ENCODE results near the gene BICRAL.

DNA sequence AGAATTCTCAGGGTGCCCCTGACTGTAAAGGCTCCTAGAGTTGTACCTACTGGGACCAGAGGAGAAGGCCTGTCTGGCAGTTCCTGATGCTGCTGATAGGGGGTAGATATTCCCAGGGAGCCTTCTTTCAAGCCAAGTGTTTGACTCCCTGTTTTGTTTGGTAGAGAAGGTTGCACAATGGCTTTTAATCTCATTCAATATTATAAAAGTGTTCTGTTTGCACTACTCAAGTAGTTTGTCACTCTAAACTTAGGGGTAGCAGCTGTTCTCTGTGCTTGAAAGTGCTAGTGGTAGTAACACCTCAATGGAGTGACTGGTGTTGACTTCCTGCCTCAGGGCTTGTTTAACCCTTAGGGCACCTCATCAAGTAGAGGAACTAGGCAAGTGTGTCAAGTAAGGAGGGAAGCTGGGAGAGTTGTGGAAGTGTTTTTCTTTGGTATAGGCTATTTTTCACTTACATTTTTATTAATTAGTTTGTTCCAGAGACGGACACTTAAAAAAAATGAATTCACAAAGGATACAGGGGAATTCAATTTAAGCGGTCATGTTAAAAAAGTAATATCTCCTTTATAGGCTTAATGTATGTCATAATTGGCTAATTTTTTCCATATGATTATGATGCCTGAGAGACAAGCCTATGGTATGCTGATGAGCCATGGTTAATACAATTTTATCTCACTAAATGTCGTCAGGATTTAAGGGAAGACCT, 38.1 kb downstream of the BICRAL start:
- TF ChIP-seq EP300 (IDR thresholded peaks at IDR 0.05; ENCODE audit: low read depth): no peak
- TF ChIP-seq, protein P1, sequence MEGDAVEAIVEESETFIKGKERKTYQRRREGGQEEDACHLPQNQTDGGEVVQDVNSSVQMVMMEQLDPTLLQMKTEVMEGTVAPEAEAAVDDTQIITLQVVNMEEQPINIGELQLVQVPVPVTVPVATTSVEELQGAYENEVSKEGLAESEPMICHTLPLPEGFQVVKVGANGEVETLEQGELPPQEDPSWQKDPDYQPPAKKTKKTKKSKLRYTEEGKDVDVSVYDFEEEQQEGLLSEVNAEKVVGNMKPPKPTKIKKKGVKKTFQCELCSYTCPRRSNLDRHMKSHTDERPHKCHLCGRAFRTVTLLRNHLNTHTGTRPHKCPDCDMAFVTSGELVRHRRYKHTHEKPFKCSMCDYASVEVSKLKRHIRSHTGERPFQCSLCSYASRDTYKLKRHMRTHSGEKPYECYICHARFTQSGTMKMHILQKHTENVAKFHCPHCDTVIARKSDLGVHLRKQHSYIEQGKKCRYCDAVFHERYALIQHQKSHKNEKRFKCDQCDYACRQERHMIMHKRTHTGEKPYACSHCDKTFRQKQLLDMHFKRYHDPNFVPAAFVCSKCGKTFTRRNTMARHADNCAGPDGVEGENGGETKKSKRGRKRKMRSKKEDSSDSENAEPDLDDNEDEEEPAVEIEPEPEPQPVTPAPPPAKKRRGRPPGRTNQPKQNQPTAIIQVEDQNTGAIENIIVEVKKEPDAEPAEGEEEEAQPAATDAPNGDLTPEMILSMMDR (IDR thresholded peaks at IDR 0.05): peak; percentile 28 to 44 (median 33)
- no peak for TF ChIP-seq POLR2A (IDR thresholded peaks at IDR 0.05)
